ENCODE results near the gene KDM8.
A peak's percentile ranks its signal among the peaks of the same experiment; 100 is the strongest.

The KDM8 gene

GRCh38 chr16:27203507-27204311 is at the start of gene KDM8:
Gene KDM8 (plus strand): TSS chr16:27203526. CDS start chr16:27210124, 6,598 bp downstream.
- Histone ChIP-seq H3K9ac (ENCODE audit: low read depth in 1 of 2, low read length in 2 of 2) (peak within 1 kb of the TSS; percentile 96 to 99), H3K4me3 (ENCODE audit: low read length in 2 of 2) (peak within 1 kb of the TSS; percentile 96 to 98), H3K27ac (ENCODE audit: low read depth in 2 of 2, low read length in 2 of 2) (peak within 1 kb of the TSS; percentile 99 to 100), H3K4me1 (ENCODE audit: control insufficient read depth in 2 of 2, insufficient read depth in 2 of 2, low read length in 2 of 2) (peaks cover 13 to 24% of the 10 kb centered on the region in 2 donors), H3K9me3 (ENCODE audit: control insufficient read depth in 2 of 2, low read length in 2 of 2) (no peaks in the 10 kb centered on the region), H3K36me3 (ENCODE audit: control insufficient read depth in 2 of 2, insufficient read depth in 2 of 2, low read length in 2 of 2) (no peaks in the 10 kb centered on the region), H3K27me3 (ENCODE audit: control insufficient read depth in 2 of 2, insufficient read depth in 2 of 2, low read length in 2 of 2) (no peaks in the 10 kb centered on the region)

- Histone ChIP-seq H3K27ac (ENCODE audit: low read depth in 2 of 2, low read length in 2 of 2) (peak overlapping the region; percentile 62 to 78), H3K9ac (ENCODE audit: low read depth in 1 of 2, low read length in 2 of 2) (no peak overlapping the region), H3K27me3 (ENCODE audit: control insufficient read depth in 2 of 2, insufficient read depth in 2 of 2, low read length in 2 of 2) (no peaks in the 10 kb centered on the region), H3K4me1 (ENCODE audit: control insufficient read depth in 2 of 2, insufficient read depth in 2 of 2, low read length in 2 of 2) (peaks cover 12 to 15% of the 10 kb centered on the region in 2 donors), H3K9me3 (ENCODE audit: control insufficient read depth in 2 of 2, low read length in 2 of 2) (no peaks in the 10 kb centered on the region), H3K4me3 (ENCODE audit: low read length in 2 of 2) (peak overlapping the region; percentile 20 to 48), H3K36me3 (ENCODE audit: control insufficient read depth in 2 of 2, insufficient read depth in 2 of 2, low read length in 2 of 2) (no peaks in the 10 kb centered on the region)
Measured at GRCh38 chr16:27154705-27155521, 48.4 kb upstream of the KDM8 start.

DNA sequence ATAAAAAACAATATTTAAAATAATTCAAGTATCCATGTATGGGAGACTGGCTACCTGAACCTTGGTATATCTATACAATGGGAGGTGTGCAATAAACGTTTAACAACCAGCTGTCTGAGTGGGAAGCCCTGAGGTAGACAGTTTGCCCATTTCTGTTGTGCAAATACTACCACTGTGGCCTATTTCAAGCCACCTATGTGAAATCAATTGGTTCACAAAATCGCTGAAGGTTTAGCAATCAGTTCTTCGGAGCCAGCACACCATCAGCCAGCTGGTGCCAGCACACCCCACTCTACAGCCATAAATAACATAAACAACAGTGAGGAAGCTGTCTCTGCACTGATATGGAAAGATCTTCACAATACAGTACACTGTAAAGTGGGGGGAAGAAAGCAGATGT is 46.7 kb upstream of the KDM8 start:
- no peak overlapping the region for H3K9ac ChIP-seq (ENCODE audit: low read depth in 1 of 2, low read length in 2 of 2)
- H3K4me3 ChIP-seq (ENCODE audit: low read length in 2 of 2) = no peak overlapping the region
- no peaks in the 10 kb centered on the region for H3K27me3 ChIP-seq (ENCODE audit: control insufficient read depth in 2 of 2, insufficient read depth in 2 of 2, low read length in 2 of 2)
- H3K27ac ChIP-seq (ENCODE audit: low read depth in 2 of 2, low read length in 2 of 2) = peak overlapping the region in 1 of 2 donors; percentile 5
- H3K4me1 ChIP-seq (ENCODE audit: control insufficient read depth in 2 of 2, insufficient read depth in 2 of 2, low read length in 2 of 2) = peaks cover 12 to 15% of the 10 kb centered on the region in 2 donors
- H3K9me3 ChIP-seq (ENCODE audit: control insufficient read depth in 2 of 2, low read length in 2 of 2) = no peaks in the 10 kb centered on the region
- no peaks in the 10 kb centered on the region for H3K36me3 ChIP-seq (ENCODE audit: control insufficient read depth in 2 of 2, insufficient read depth in 2 of 2, low read length in 2 of 2)

- no peaks in the 10 kb centered on the region for H3K9me3 ChIP-seq (ENCODE audit: control insufficient read depth in 2 of 2, low read length in 2 of 2)
- H3K36me3 ChIP-seq (ENCODE audit: control insufficient read depth in 2 of 2, insufficient read depth in 2 of 2, low read length in 2 of 2) = no peaks in the 10 kb centered on the region
- peaks cover 0 to 1% of the 10 kb centered on the region in 2 donors for H3K4me1 ChIP-seq (ENCODE audit: control insufficient read depth in 2 of 2, insufficient read depth in 2 of 2, low read length in 2 of 2)
- H3K9ac ChIP-seq (ENCODE audit: low read depth in 1 of 2, low read length in 2 of 2) = no peak overlapping the region
- H3K27ac ChIP-seq (ENCODE audit: low read depth in 2 of 2, low read length in 2 of 2) = no peak overlapping the region
- H3K4me3 ChIP-seq (ENCODE audit: low read length in 2 of 2) = no peak overlapping the region
- H3K27me3 ChIP-seq (ENCODE audit: control insufficient read depth in 2 of 2, insufficient read depth in 2 of 2, low read length in 2 of 2) = no peaks in the 10 kb centered on the region
Measured at GRCh38 chr16:27161398-27161797, 41.9 kb upstream of the KDM8 start.

GRCh38 chr16:27164352-27164751 is 39.0 kb upstream of the KDM8 start:
- no peaks in the 10 kb centered on the region for H3K4me1 ChIP-seq (ENCODE audit: control insufficient read depth in 2 of 2, insufficient read depth in 2 of 2, low read length in 2 of 2)
- no peak overlapping the region for H3K4me3 ChIP-seq (ENCODE audit: low read length in 2 of 2)
- no peaks in the 10 kb centered on the region for H3K36me3 ChIP-seq (ENCODE audit: control insufficient read depth in 2 of 2, insufficient read depth in 2 of 2, low read length in 2 of 2)
- H3K9ac ChIP-seq (ENCODE audit: low read depth in 1 of 2, low read length in 2 of 2) = no peak overlapping the region
- no peaks in the 10 kb centered on the region for H3K27me3 ChIP-seq (ENCODE audit: control insufficient read depth in 2 of 2, insufficient read depth in 2 of 2, low read length in 2 of 2)
- H3K27ac ChIP-seq (ENCODE audit: low read depth in 2 of 2, low read length in 2 of 2) = no peak overlapping the region
- H3K9me3 ChIP-seq (ENCODE audit: control insufficient read depth in 2 of 2, low read length in 2 of 2) = no peaks in the 10 kb centered on the region

- Histone ChIP-seq H3K9ac (ENCODE audit: low read depth in 1 of 2, low read length in 2 of 2) (no peak overlapping the region), H3K27ac (ENCODE audit: low read depth in 2 of 2, low read length in 2 of 2) (no peak overlapping the region), H3K4me1 (ENCODE audit: control insufficient read depth in 2 of 2, insufficient read depth in 2 of 2, low read length in 2 of 2) (no peaks in the 10 kb centered on the region), H3K27me3 (ENCODE audit: control insufficient read depth in 2 of 2, insufficient read depth in 2 of 2, low read length in 2 of 2) (no peaks in the 10 kb centered on the region), H3K36me3 (ENCODE audit: control insufficient read depth in 2 of 2, insufficient read depth in 2 of 2, low read length in 2 of 2) (no peaks in the 10 kb centered on the region), H3K9me3 (ENCODE audit: control insufficient read depth in 2 of 2, low read length in 2 of 2) (no peaks in the 10 kb centered on the region), H3K4me3 (ENCODE audit: low read length in 2 of 2) (no peak overlapping the region)
Measured at GRCh38 chr16:27165576-27165975, 37.8 kb upstream of the KDM8 start.

- no peak overlapping the region for H3K27ac ChIP-seq (ENCODE audit: low read depth in 2 of 2, low read length in 2 of 2)
- H3K9ac ChIP-seq (ENCODE audit: low read depth in 1 of 2, low read length in 2 of 2) = no peak overlapping the region
- H3K4me1 ChIP-seq (ENCODE audit: control insufficient read depth in 2 of 2, insufficient read depth in 2 of 2, low read length in 2 of 2) = peaks cover 0 to under 1% of the 10 kb centered on the region in 2 donors
- H3K4me3 ChIP-seq (ENCODE audit: low read length in 2 of 2) = no peak overlapping the region
- no peaks in the 10 kb centered on the region for H3K27me3 ChIP-seq (ENCODE audit: control insufficient read depth in 2 of 2, insufficient read depth in 2 of 2, low read length in 2 of 2)
- no peaks in the 10 kb centered on the region for H3K9me3 ChIP-seq (ENCODE audit: control insufficient read depth in 2 of 2, low read length in 2 of 2)
- H3K36me3 ChIP-seq (ENCODE audit: control insufficient read depth in 2 of 2, insufficient read depth in 2 of 2, low read length in 2 of 2) = no peaks in the 10 kb centered on the region
Measured at GRCh38 chr16:27168790-27169189, 34.5 kb upstream of the KDM8 start.

DNA sequence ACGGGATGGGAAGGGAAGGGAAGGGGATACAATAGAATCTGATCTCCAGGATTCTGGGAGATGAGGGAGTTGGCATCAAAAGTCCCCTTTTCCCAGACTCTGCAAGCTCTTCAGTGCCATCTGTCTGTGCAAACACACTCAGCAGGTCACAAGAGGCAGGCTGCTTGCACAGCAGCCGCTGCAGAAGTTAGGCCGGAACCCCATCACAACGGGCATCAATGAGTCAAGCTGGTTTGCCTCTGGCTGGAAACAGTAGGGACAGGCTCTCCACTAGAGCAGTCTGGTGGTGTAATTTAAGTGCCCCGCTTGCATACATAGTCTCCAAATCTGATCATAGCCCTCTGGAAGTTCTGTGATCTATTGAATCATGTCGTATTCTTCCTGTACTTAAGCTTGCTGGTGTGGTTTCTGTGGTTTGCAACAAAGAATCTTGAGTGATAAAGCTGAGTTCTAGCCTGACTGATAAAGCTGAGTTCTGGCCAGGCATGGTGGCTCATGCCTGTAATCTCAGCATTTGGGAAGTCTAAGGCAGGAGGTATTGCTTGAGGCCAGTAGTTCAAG is 33.7 kb upstream of the KDM8 start:
- H3K4me1 ChIP-seq (ENCODE audit: control insufficient read depth in 2 of 2, insufficient read depth in 2 of 2, low read length in 2 of 2) = peaks cover 3 to 4% of the 10 kb centered on the region in 2 donors
- H3K9me3 ChIP-seq (ENCODE audit: control insufficient read depth in 2 of 2, low read length in 2 of 2) = no peaks in the 10 kb centered on the region
- H3K27ac ChIP-seq (ENCODE audit: low read depth in 2 of 2, low read length in 2 of 2) = no peak overlapping the region
- H3K4me3 ChIP-seq (ENCODE audit: low read length in 2 of 2) = no peak overlapping the region
- H3K27me3 ChIP-seq (ENCODE audit: control insufficient read depth in 2 of 2, insufficient read depth in 2 of 2, low read length in 2 of 2) = no peaks in the 10 kb centered on the region
- no peak overlapping the region for H3K9ac ChIP-seq (ENCODE audit: low read depth in 1 of 2, low read length in 2 of 2)
- H3K36me3 ChIP-seq (ENCODE audit: control insufficient read depth in 2 of 2, insufficient read depth in 2 of 2, low read length in 2 of 2) = no peaks in the 10 kb centered on the region

DNA sequence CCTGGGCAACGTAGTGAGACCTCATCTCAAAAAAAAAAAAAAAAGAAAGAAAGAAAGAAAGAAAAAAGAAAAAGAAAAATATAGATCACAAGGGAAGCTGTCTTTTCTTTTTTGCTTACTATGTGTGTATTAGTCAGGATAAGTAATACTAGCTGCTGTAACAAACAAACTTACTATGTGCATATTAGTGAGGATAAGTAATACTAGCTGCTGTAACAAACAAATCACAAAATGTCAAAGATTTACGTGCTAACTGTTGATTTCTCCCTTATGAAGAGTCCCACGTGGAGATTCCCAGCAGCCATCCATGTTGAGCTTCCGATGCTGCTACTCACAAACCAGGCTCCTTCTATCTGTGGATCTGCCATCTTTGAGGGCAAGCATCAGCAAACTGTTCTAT is 31.7 kb upstream of the KDM8 start:
- Histone ChIP-seq H3K36me3 (ENCODE audit: control insufficient read depth in 2 of 2, insufficient read depth in 2 of 2, low read length in 2 of 2) (no peaks in the 10 kb centered on the region), H3K9ac (ENCODE audit: low read depth in 1 of 2, low read length in 2 of 2) (no peak overlapping the region), H3K4me3 (ENCODE audit: low read length in 2 of 2) (no peak overlapping the region), H3K4me1 (ENCODE audit: control insufficient read depth in 2 of 2, insufficient read depth in 2 of 2, low read length in 2 of 2) (peaks cover 3 to 4% of the 10 kb centered on the region in 2 donors), H3K9me3 (ENCODE audit: control insufficient read depth in 2 of 2, low read length in 2 of 2) (no peaks in the 10 kb centered on the region), H3K27me3 (ENCODE audit: control insufficient read depth in 2 of 2, insufficient read depth in 2 of 2, low read length in 2 of 2) (no peaks in the 10 kb centered on the region), H3K27ac (ENCODE audit: low read depth in 2 of 2, low read length in 2 of 2) (no peak overlapping the region)

GRCh38 chr16:27174007-27174406 is 29.3 kb upstream of the KDM8 start:
- Histone ChIP-seq H3K36me3 (ENCODE audit: control insufficient read depth in 2 of 2, insufficient read depth in 2 of 2, low read length in 2 of 2) (no peaks in the 10 kb centered on the region), H3K27me3 (ENCODE audit: control insufficient read depth in 2 of 2, insufficient read depth in 2 of 2, low read length in 2 of 2) (no peaks in the 10 kb centered on the region), H3K9me3 (ENCODE audit: control insufficient read depth in 2 of 2, low read length in 2 of 2) (no peaks in the 10 kb centered on the region), H3K27ac (ENCODE audit: low read depth in 2 of 2, low read length in 2 of 2) (peak overlapping the region; percentile 1 to 38), H3K4me1 (ENCODE audit: control insufficient read depth in 2 of 2, insufficient read depth in 2 of 2, low read length in 2 of 2) (peaks cover 3 to 4% of the 10 kb centered on the region in 2 donors), H3K4me3 (ENCODE audit: low read length in 2 of 2) (no peak overlapping the region), H3K9ac (ENCODE audit: low read depth in 1 of 2, low read length in 2 of 2) (no peak overlapping the region)

Data from mucosa of rectum (tissue), 2 donors.